WTC11 (cell line): ENCODE data around the gene COBL.

Experiments
- ATF1 ChIP-seq: sonication (generic); formaldehyde crosslinking; IDR thresholded peaks from 2 replicates; pipeline ENCODE4 v1.8.1; 2023; ENCODE audit warnings: mild to moderate bottlenecking, moderate library complexity, missing genetic modification reagents
- CTCF ChIP-seq: fragments of 200-600 bp; IDR thresholded peaks from 2 replicates; pipeline ENCODE4 v1.8.0; 2022; ENCODE audit warnings: antibody characterized with exemption
- FOXJ3 ChIP-seq: sonication (generic); formaldehyde crosslinking; IDR thresholded peaks from 2 replicates; pipeline ENCODE4 v1.9.0; 2021; ENCODE audit warnings: missing genetic modification reagents, mild to moderate bottlenecking, borderline replicate concordance
- MXD4 ChIP-seq: fragments of 250-450 bp; sonication (Bioruptor Pico); IDR thresholded peaks from 2 replicates; pipeline ENCODE4 v1.8.0; 2021; ENCODE audit warnings: mild to moderate bottlenecking, moderate library complexity, borderline replicate concordance
- NR1H2 ChIP-seq: sonication (generic); formaldehyde crosslinking; IDR thresholded peaks from 2 replicates; pipeline ENCODE4 v1.9.0; 2021; ENCODE audit warnings: mild to moderate bottlenecking, moderate library complexity, missing genetic modification reagents
- PREB ChIP-seq: sonication (generic); formaldehyde crosslinking; IDR thresholded peaks from 2 replicates; pipeline ENCODE4 v1.8.1; 2022; ENCODE audit warnings: mild to moderate bottlenecking, missing genetic modification reagents, moderate library complexity, borderline replicate concordance
- TCF7 ChIP-seq: sonication (generic); formaldehyde crosslinking; IDR thresholded peaks from 2 replicates; pipeline ENCODE4 v1.8.0; 2022; ENCODE audit warnings: mild to moderate bottlenecking, low read depth, missing genetic modification reagents, moderate library complexity
- USF2 ChIP-seq: sonication (generic); formaldehyde crosslinking; IDR thresholded peaks from 2 replicates; pipeline ENCODE4 v1.8.1; 2023; ENCODE audit warnings: mild to moderate bottlenecking, missing genetic modification reagents, moderate library complexity
- ZNF317 ChIP-seq: sonication (generic); formaldehyde crosslinking; IDR thresholded peaks from 2 replicates; pipeline ENCODE4 v1.8.1; 2023; ENCODE audit warnings: low read depth, mild to moderate bottlenecking, moderate library complexity, missing genetic modification reagents, borderline replicate concordance
- TF ChIP-seq, protein P1 (sequence below): sonication (generic); formaldehyde crosslinking; IDR thresholded peaks from 2 replicates; pipeline ENCODE4 v1.8.0; 2022; ENCODE audit warnings: mild to moderate bottlenecking, missing genetic modification reagents
- TF ChIP-seq, protein P2 (sequence below): sonication (generic); formaldehyde crosslinking; IDR thresholded peaks from 2 replicates; pipeline ENCODE4 v1.8.1; 2022; ENCODE audit warnings: missing genetic modification reagents, borderline replicate concordance
- TF ChIP-seq, protein P3 (sequence below): fragments of 250-450 bp; sonication (Bioruptor Pico); IDR thresholded peaks from 2 replicates; pipeline ENCODE4 v2.1.2; 2022; ENCODE audit warnings: mild to moderate bottlenecking, moderate library complexity

DNA sequence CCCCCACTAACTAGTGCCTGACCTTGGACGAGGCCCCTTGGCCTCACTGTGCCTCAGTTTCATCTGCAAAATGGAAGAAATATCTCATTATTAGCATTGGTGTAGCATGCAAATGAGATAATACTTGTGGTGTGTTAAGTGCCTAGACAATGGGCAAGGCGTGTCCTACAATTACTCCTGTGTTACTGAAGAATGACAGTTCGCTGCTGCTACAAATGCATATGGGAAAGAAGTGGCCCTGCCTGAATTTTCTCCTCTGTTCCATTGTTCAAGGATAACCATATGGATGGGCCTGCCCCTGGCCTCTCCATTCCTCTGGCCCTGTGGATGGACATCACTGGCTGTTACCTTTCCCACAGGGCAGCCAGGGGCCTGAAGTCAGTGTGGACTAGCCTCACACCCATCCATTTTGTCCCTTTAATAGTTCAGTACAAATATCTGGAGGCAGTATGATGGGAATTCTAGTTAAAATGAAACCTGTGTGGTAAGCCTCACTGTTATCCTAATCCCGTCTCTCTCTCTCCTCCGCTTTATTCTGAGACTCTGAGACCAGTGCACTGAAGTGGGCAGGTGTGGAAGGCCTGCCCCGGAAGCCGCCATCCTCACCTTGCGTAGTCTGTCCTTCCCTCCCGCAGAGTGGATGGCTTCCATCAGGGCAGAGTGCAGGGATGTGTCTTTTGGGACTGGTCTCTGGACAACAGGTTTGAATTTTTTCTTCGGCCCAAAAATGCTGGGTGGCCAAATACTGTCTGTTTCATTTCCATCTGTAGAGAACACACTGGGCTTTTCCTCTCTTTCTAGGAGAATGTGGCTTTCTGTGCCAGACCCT, 289.3 kb downstream of the COBL start:
- TF ChIP-seq MXD4 (CRISPR knock-in tag) (no peak), CTCF (no peak), USF2 (no peak), ATF1 (CRISPR knock-in tag) (no peak), TCF7 (no peak), NR1H2 (CRISPR knock-in tag) (no peak), ZNF317 (CRISPR knock-in tag) (no peak), FOXJ3 (CRISPR knock-in tag) (no peak), PREB (CRISPR knock-in tag) (no peak)
- TF ChIP-seq, protein P1, sequence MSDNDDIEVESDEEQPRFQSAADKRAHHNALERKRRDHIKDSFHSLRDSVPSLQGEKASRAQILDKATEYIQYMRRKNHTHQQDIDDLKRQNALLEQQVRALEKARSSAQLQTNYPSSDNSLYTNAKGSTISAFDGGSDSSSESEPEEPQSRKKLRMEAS (CRISPR knock-in tag): no peak
- TF ChIP-seq, protein P2, sequence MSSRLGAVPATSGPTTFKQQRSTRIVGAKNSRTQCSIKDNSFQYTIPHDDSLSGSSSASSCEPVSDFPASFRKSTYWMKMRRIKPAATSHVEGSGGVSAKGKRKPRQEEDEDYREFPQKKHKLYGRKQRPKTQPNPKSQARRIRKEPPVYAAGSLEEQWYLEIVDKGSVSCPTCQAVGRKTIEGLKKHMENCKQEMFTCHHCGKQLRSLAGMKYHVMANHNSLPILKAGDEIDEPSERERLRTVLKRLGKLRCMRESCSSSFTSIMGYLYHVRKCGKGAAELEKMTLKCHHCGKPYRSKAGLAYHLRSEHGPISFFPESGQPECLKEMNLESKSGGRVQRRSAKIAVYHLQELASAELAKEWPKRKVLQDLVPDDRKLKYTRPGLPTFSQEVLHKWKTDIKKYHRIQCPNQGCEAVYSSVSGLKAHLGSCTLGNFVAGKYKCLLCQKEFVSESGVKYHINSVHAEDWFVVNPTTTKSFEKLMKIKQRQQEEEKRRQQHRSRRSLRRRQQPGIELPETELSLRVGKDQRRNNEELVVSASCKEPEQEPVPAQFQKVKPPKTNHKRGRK (CRISPR knock-in tag): no peak
- TF ChIP-seq, protein P3, sequence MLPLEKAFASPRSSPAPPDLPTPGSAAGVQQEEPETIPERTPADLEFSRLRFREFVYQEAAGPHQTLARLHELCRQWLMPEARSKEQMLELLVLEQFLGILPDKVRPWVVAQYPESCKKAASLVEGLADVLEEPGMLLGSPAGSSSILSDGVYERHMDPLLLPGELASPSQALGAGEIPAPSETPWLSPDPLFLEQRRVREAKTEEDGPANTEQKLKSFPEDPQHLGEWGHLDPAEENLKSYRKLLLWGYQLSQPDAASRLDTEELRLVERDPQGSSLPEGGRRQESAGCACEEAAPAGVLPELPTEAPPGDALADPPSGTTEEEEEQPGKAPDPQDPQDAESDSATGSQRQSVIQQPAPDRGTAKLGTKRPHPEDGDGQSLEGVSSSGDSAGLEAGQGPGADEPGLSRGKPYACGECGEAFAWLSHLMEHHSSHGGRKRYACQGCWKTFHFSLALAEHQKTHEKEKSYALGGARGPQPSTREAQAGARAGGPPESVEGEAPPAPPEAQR: no peak
